Measurements from ENCODE around the gene AVPI1.

DNA sequence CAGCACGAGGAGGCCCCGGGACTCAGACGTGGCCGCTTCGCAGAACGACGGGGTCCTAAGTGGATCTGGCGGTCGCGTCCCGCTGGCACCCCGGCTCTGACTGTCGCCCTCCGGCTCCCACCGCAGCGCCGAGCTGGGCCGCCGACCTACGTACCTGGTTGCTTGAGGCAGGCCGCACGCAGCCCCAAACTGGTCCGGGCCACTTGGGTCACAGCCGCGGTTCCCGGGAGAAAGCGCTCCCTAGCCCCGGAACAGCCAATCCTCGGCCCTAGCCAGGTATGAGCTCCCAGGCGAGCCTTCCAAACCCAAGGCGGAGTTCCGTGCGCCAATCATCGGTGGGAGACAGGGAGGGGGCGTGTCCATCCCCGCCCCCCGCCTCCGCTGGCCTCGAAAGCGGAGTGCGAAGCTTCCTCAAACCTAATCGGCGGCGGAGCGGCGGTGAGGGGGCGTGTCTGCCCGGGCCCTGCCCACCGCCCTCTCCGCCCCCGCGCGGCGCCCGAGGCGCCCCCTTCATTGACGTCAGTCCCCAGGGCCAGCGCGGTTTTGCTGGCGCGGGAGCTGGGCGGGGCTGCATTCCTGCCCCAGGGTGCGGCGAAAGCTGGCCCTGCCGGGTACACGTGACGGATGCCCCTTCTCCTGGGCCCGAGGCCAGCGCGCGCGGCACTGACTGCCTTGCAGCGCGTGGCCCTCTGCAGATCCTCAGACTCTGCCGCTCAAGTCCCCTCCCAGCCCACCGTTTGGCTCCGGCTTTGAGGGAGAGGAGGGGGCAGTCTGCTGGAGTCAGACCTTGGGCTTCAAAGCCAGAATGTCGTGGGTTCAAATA is at the start of gene AVPI1:
- TF ChIP-seq, protein P1, sequence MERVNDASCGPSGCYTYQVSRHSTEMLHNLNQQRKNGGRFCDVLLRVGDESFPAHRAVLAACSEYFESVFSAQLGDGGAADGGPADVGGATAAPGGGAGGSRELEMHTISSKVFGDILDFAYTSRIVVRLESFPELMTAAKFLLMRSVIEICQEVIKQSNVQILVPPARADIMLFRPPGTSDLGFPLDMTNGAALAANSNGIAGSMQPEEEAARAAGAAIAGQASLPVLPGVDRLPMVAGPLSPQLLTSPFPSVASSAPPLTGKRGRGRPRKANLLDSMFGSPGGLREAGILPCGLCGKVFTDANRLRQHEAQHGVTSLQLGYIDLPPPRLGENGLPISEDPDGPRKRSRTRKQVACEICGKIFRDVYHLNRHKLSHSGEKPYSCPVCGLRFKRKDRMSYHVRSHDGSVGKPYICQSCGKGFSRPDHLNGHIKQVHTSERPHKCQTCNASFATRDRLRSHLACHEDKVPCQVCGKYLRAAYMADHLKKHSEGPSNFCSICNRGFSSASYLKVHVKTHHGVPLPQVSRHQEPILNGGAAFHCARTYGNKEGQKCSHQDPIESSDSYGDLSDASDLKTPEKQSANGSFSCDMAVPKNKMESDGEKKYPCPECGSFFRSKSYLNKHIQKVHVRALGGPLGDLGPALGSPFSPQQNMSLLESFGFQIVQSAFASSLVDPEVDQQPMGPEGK (tag by site-specific recombination; IDR thresholded peaks at IDR 0.05): peak; percentile 99
- TF ChIP-seq ZNF174 (tag by site-specific recombination; IDR thresholded peaks at IDR 0.05) (no peak), SETDB1 (IDR thresholded peaks at IDR 0.05; ENCODE audit: insufficient read length, low read length) (no peak), ZSCAN23 (tag by site-specific recombination; IDR thresholded peaks at IDR 0.05) (peak; percentile 55; the same call in 1 of the 2 replicates), ZFP69B (tag by site-specific recombination; IDR thresholded peaks at IDR 0.05) (peak; percentile 81), ZNF555 (tag by site-specific recombination; conservative IDR thresholded peaks at IDR 0.05) (no peak), ZBTB20 (tag by site-specific recombination; IDR thresholded peaks at IDR 0.05) (peak; percentile 99), ZNF138 (tag by site-specific recombination; IDR thresholded peaks at IDR 0.05; ENCODE audit: borderline replicate concordance) (no peak), SP2 (tag by site-specific recombination; IDR thresholded peaks at IDR 0.05) (peak; percentile 98)
- TF ChIP-seq, protein P2, sequence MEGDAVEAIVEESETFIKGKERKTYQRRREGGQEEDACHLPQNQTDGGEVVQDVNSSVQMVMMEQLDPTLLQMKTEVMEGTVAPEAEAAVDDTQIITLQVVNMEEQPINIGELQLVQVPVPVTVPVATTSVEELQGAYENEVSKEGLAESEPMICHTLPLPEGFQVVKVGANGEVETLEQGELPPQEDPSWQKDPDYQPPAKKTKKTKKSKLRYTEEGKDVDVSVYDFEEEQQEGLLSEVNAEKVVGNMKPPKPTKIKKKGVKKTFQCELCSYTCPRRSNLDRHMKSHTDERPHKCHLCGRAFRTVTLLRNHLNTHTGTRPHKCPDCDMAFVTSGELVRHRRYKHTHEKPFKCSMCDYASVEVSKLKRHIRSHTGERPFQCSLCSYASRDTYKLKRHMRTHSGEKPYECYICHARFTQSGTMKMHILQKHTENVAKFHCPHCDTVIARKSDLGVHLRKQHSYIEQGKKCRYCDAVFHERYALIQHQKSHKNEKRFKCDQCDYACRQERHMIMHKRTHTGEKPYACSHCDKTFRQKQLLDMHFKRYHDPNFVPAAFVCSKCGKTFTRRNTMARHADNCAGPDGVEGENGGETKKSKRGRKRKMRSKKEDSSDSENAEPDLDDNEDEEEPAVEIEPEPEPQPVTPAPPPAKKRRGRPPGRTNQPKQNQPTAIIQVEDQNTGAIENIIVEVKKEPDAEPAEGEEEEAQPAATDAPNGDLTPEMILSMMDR (tag by site-specific recombination; IDR thresholded peaks at IDR 0.05): no peak
- TF ChIP-seq, protein P3, sequence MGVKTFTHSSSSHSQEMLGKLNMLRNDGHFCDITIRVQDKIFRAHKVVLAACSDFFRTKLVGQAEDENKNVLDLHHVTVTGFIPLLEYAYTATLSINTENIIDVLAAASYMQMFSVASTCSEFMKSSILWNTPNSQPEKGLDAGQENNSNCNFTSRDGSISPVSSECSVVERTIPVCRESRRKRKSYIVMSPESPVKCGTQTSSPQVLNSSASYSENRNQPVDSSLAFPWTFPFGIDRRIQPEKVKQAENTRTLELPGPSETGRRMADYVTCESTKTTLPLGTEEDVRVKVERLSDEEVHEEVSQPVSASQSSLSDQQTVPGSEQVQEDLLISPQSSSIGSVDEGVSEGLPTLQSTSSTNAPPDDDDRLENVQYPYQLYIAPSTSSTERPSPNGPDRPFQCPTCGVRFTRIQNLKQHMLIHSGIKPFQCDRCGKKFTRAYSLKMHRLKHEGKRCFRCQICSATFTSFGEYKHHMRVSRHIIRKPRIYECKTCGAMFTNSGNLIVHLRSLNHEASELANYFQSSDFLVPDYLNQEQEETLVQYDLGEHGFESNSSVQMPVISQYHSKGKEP (tag by site-specific recombination; IDR thresholded peaks at IDR 0.05): peak; percentile 94

Data from HEK293 (cell line).